AG09309 (cell line): Measurements from ENCODE around the gene SLC31A2.
A peak's percentile ranks its signal among the peaks of the same experiment; 100 is the strongest.

Experiments
- DNase-seq: peaks from one replicate; pipeline ENCODE4 v3.0.0-alpha.2; 2010; ENCODE audit warnings: low read depth
- H3K4me3 ChIP-seq: 2 replicates; pipeline ENCODE4 v1.5.1; 2011; ENCODE audit warnings: mild to moderate bottlenecking, low read depth, low read length, moderate library complexity; ENCODE audit not compliant: control insufficient read depth
- TF ChIP-seq, protein P1 (sequence below): IDR thresholded peaks from 2 replicates; pipeline ENCODE4 v1.5.1; 2011; ENCODE audit warnings: mild to moderate bottlenecking, low read depth, low read length, inconsistent platforms; ENCODE audit not compliant: insufficient read depth, control insufficient read depth; ENCODE audit errors: missing control alignments

Gene SLC31A2

DNA sequence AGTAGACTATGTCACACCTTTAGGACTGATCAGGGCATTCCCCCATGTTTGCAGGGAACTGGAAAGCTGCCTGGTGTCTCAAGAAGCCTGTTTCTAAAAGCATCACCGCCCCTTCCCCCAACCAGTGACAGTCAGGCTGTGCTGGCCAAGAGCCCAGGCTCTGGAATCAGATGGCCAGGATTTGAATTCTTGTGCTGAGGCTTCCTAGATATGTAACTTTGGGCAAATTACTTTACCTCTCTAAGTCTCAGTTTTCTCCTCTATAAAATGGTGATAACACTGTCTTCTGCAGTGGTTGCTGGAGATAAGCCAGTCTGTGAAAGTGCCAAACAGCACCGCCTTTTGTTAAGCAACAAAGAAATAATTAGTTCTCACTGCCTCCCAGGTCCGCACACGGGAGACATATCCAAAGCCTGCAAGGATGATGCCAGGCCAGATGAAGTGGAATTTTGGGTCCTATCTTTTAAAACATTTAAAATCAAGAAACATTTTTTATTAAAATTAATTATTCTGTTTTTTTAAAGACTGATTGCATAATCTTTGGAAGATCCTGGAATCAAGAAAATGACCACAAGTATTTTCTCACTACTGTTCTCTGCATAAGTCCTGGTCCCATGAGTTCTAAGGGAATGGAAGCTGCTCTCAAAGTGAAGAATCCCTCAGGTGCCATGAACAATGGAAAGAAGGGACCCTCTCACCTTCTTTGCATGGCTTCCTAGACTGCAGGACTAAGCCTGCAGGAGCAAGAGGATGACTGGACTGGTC lies 13.9 kb downstream of the SLC31A2 start:
- TF ChIP-seq, protein P1, sequence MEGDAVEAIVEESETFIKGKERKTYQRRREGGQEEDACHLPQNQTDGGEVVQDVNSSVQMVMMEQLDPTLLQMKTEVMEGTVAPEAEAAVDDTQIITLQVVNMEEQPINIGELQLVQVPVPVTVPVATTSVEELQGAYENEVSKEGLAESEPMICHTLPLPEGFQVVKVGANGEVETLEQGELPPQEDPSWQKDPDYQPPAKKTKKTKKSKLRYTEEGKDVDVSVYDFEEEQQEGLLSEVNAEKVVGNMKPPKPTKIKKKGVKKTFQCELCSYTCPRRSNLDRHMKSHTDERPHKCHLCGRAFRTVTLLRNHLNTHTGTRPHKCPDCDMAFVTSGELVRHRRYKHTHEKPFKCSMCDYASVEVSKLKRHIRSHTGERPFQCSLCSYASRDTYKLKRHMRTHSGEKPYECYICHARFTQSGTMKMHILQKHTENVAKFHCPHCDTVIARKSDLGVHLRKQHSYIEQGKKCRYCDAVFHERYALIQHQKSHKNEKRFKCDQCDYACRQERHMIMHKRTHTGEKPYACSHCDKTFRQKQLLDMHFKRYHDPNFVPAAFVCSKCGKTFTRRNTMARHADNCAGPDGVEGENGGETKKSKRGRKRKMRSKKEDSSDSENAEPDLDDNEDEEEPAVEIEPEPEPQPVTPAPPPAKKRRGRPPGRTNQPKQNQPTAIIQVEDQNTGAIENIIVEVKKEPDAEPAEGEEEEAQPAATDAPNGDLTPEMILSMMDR = no peak
- peak; percentile 18 for DNase-seq
- no peak overlapping the region for H3K4me3 ChIP-seq

DNA sequence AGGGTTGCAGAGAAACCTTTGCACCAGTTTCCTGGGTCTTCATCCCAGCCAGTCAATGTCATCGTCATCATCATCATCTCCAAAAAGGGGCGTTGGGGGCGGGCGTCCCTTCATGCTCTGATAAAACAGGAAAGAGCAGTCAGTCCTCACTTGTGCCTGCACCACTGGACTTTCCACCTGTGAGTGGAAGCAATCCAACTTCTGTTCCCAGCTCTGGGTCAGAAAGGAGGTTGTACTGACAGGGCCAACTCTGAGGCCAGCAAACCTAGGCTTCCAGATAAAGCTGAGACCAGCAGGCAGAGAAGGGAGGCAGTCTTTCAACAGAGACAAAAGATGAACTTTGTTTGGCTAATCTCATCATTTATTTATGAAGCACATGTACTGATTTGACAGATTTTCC lies 15.2 kb downstream of the SLC31A2 start:
- DNase-seq = no peak
- TF ChIP-seq, protein P1 = no peak
- H3K4me3 ChIP-seq = no peak overlapping the region

DNA sequence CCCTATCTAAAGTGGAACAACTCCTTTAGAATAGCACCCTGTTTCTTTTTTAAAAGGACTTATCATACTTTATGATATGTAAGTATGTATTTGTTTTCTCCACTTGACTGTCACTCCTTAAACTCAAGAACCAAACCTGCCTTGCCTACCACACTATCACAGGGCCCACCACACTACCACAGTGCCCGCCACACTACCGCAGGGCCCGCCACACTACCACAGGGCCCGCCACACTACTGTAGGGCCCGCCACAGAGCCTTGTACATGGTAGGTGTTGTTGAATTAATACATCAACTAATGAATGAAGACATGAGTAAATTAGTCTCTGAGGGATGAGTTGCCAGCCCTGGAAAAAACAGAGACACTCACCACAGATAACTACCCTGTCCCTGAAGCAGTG lies 18.0 kb downstream of the SLC31A2 start:
- H3K4me3 ChIP-seq = no peak overlapping the region
- no peak for DNase-seq
- TF ChIP-seq, protein P1 = no peak

DNA sequence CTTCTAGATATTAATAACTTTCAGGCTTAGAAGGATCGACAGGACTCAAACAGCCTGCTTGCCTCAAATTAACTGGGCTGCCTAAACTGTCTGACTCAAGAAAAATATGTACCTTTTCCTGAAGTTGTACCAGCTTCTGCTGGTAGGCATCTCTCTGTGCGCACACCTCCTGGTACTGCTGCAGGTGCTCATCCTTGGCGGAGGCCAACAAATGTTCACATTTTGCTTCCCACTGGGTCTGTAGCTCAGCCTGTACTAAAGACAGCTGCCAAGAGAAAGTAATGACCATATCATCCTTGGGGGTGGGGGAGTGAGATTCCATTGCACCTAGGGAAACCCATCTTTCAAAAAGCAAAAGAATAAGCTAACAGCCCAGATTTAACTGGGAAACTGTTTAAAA lies 22.5 kb downstream of the SLC31A2 start:
- no peak overlapping the region for H3K4me3 ChIP-seq
- TF ChIP-seq, protein P1 = no peak
- DNase-seq = no peak

DNA sequence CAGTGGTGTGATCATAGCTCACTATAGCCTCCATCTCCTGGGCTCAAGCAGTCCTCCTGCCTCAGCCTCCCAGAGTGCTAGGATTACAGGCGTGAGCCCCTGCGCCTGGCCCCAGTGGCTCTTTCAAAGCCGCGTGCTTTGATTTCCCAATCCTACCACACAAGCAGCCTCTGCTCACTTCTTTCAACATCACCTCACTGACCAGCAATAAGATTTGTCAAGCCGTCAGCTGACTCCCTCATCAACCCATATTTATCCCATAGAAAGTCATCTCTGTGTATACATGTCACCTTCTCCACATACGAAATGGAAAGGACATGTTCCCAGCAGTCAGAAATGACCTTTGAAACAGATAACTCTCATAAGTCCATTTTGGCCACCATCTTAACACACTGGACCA lies 26.0 kb downstream of the SLC31A2 start:
- H3K4me3 ChIP-seq = no peak overlapping the region
- no peak for DNase-seq
- TF ChIP-seq, protein P1 = no peak

DNA sequence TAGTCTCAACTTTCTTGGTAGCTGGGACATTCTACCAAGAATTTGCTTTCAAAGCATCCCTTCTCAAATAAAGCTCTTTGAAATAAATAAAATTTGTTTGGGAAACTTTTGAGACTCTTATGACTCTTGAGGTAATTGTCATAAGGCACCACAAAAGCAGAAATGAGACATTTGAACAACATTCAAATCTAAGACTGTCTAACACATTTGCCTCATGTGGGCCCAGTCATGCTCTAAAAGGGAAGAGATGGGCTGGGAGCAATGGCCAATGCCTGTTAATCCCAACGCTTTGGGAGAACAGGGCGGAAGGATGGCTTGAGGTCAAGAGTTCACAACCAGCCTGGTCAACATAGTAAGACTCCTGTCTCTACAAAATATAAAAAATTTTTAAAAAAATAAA lies 26.4 kb downstream of the SLC31A2 start:
- no peak for DNase-seq
- TF ChIP-seq, protein P1 = no peak
- H3K4me3 ChIP-seq = no peak overlapping the region
